ENCODE data around the gene ARIH2.

ARIH2 gene

GRCh38 chr3:49032646-49033304 is 114.1 kb downstream of the ARIH2 start:
- TF ChIP-seq YY1 (IDR thresholded peaks at IDR 0.05; ENCODE audit: low read depth): no peak

DNA sequence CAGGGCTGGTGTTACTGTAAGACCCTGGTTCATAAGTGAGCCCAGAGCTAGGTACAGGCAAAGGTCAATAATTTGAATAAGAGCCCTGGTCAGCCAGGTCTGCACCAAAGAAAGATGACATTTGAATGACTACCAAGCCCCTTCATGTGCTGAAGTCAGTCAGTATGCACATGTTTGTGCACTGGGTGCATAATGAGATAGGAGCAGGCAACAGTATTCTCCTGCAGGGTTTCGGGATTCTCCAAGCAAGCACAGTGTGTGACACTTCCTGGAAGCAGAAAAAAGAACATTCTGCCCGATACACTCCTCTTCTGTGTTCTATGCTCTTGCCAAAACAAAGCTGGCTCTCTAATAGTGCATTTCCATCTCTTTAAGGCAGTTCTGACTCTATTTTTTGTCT is 116.0 kb downstream of the ARIH2 start:
- TF ChIP-seq TEAD4 (IDR thresholded peaks at IDR 0.05) (no peak), TCF12 (IDR thresholded peaks at IDR 0.05; ENCODE audit: low read depth) (no peak), USF1 (IDR thresholded peaks at IDR 0.05) (no peak), TAF1 (IDR thresholded peaks at IDR 0.05; ENCODE audit: low read depth) (no peak), EGR1 (IDR thresholded peaks at IDR 0.05) (no peak), FOXM1 (IDR thresholded peaks at IDR 0.05; ENCODE audit: borderline replicate concordance, low read depth) (no peak), RAD21 (IDR thresholded peaks at IDR 0.05; ENCODE audit: low read depth) (no peak), YY1 (IDR thresholded peaks at IDR 0.05; ENCODE audit: low read depth) (no peak), CREB1 (IDR thresholded peaks at IDR 0.05; ENCODE audit: low read depth) (no peak), CEBPB (IDR thresholded peaks at IDR 0.05) (no peak), EP300 (IDR thresholded peaks at IDR 0.05; ENCODE audit: borderline replicate concordance) (no peak), ZBTB7A (IDR thresholded peaks at IDR 0.05; ENCODE audit: low read depth) (no peak), NFIC (IDR thresholded peaks at IDR 0.05) (no peak)
- TF ChIP-seq, protein P1, sequence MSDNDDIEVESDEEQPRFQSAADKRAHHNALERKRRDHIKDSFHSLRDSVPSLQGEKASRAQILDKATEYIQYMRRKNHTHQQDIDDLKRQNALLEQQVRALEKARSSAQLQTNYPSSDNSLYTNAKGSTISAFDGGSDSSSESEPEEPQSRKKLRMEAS (IDR thresholded peaks at IDR 0.05): no peak
- TF ChIP-seq, protein P2, sequence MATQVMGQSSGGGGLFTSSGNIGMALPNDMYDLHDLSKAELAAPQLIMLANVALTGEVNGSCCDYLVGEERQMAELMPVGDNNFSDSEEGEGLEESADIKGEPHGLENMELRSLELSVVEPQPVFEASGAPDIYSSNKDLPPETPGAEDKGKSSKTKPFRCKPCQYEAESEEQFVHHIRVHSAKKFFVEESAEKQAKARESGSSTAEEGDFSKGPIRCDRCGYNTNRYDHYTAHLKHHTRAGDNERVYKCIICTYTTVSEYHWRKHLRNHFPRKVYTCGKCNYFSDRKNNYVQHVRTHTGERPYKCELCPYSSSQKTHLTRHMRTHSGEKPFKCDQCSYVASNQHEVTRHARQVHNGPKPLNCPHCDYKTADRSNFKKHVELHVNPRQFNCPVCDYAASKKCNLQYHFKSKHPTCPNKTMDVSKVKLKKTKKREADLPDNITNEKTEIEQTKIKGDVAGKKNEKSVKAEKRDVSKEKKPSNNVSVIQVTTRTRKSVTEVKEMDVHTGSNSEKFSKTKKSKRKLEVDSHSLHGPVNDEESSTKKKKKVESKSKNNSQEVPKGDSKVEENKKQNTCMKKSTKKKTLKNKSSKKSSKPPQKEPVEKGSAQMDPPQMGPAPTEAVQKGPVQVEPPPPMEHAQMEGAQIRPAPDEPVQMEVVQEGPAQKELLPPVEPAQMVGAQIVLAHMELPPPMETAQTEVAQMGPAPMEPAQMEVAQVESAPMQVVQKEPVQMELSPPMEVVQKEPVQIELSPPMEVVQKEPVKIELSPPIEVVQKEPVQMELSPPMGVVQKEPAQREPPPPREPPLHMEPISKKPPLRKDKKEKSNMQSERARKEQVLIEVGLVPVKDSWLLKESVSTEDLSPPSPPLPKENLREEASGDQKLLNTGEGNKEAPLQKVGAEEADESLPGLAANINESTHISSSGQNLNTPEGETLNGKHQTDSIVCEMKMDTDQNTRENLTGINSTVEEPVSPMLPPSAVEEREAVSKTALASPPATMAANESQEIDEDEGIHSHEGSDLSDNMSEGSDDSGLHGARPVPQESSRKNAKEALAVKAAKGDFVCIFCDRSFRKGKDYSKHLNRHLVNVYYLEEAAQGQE (IDR thresholded peaks at IDR 0.05; ENCODE audit: low read depth): no peak

DNA sequence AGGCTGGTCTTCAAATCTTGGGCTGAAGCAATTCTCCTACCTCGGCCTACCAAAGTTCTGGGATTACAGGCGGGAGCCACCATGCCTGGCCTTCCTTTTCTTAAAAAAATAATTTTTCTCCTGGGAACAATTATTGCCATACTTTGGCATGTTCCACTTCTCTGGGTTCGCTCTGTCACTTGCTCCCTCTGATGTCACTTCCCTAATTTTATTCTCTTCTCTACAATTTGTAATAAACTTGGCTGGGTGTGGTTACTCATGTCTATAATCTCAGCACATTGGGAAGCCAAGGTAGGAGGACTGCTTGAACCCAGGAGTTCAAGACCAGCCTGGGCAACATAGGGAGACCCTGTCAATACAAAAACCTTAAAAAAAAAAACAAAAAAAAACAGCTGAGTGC is 116.6 kb downstream of the ARIH2 start:
- TF ChIP-seq, protein P1 (IDR thresholded peaks at IDR 0.05): no peak
- TF ChIP-seq NFIC (IDR thresholded peaks at IDR 0.05) (no peak), TCF12 (IDR thresholded peaks at IDR 0.05; ENCODE audit: low read depth) (no peak), TAF1 (IDR thresholded peaks at IDR 0.05; ENCODE audit: low read depth) (no peak), YY1 (IDR thresholded peaks at IDR 0.05; ENCODE audit: low read depth) (no peak), FOXM1 (IDR thresholded peaks at IDR 0.05; ENCODE audit: borderline replicate concordance, low read depth) (no peak), EGR1 (IDR thresholded peaks at IDR 0.05) (no peak), USF1 (IDR thresholded peaks at IDR 0.05) (no peak), RAD21 (IDR thresholded peaks at IDR 0.05; ENCODE audit: low read depth) (no peak), EP300 (IDR thresholded peaks at IDR 0.05; ENCODE audit: borderline replicate concordance) (no peak), ZBTB7A (IDR thresholded peaks at IDR 0.05; ENCODE audit: low read depth) (no peak)
- TF ChIP-seq, protein P2 (IDR thresholded peaks at IDR 0.05; ENCODE audit: low read depth): no peak

Data from Ishikawa (cell line).